ENCODE measurements around the gene ANKRD44.

Gene ANKRD44

GRCh38 chr2:197121255-197121654 lies 189.3 kb downstream of the ANKRD44 start:
- no peak for DNase-seq (ENCODE audit: low read depth in 2 of 2, low spot score in 1 of 2)

GRCh38 chr2:197116306-197116879 lies 194.2 kb downstream of the ANKRD44 start:
- no peak for DNase-seq (ENCODE audit: low read depth in 2 of 2, low spot score in 1 of 2)

GRCh38 chr2:197115325-197115724 lies 195.3 kb downstream of the ANKRD44 start:
- DNase-seq (ENCODE audit: low read depth in 2 of 2, low spot score in 1 of 2) = no peak

- no peak for DNase-seq (ENCODE audit: low read depth in 2 of 2, low spot score in 1 of 2)
Measured at GRCh38 chr2:197113275-197113711, 197.3 kb downstream of the ANKRD44 start.

- no peak for DNase-seq (ENCODE audit: low read depth in 2 of 2, low spot score in 1 of 2)
Measured at GRCh38 chr2:197109326-197109725, 201.3 kb downstream of the ANKRD44 start.

- no peak for DNase-seq (ENCODE audit: low read depth in 2 of 2, low spot score in 1 of 2)
Measured at GRCh38 chr2:197108758-197109157, 201.8 kb downstream of the ANKRD44 start.

- no peak for DNase-seq (ENCODE audit: low read depth in 2 of 2, low spot score in 1 of 2)
Measured at GRCh38 chr2:197107291-197108269, 203.0 kb downstream of the ANKRD44 start.

GRCh38 chr2:197103363-197103762 lies 207.2 kb downstream of the ANKRD44 start:
- DNase-seq (ENCODE audit: low read depth in 2 of 2, low spot score in 1 of 2) = no peak

GRCh38 chr2:197102231-197102630 lies 208.3 kb downstream of the ANKRD44 start:
- no peak for DNase-seq (ENCODE audit: low read depth in 2 of 2, low spot score in 1 of 2)

GRCh38 chr2:197101519-197101918 lies 209.1 kb downstream of the ANKRD44 start:
- DNase-seq (ENCODE audit: low read depth in 2 of 2, low spot score in 1 of 2) = no peak

GRCh38 chr2:197097578-197098366 lies 212.8 kb downstream of the ANKRD44 start:
- no peak for DNase-seq (ENCODE audit: low read depth in 2 of 2, low spot score in 1 of 2)

- DNase-seq (ENCODE audit: low read depth in 2 of 2, low spot score in 1 of 2) = no peak
Measured at GRCh38 chr2:197096649-197097048, 213.9 kb downstream of the ANKRD44 start.

- DNase-seq (ENCODE audit: low read depth in 2 of 2, low spot score in 1 of 2) = no peak
Measured at GRCh38 chr2:197092431-197092830, 218.1 kb downstream of the ANKRD44 start.

GRCh38 chr2:197090742-197091367 lies 219.7 kb downstream of the ANKRD44 start:
- DNase-seq (ENCODE audit: low read depth in 2 of 2, low spot score in 1 of 2) = no peak

GRCh38 chr2:197089655-197090054 lies 220.9 kb downstream of the ANKRD44 start:
- DNase-seq (ENCODE audit: low read depth in 2 of 2, low spot score in 1 of 2) = no peak

GRCh38 chr2:197088694-197089093 lies 221.9 kb downstream of the ANKRD44 start:
- no peak for DNase-seq (ENCODE audit: low read depth in 2 of 2, low spot score in 1 of 2)

GRCh38 chr2:197086500-197086899 lies 224.1 kb downstream of the ANKRD44 start:
- no peak for DNase-seq (ENCODE audit: low read depth in 2 of 2, low spot score in 1 of 2)

- DNase-seq (ENCODE audit: low read depth in 2 of 2, low spot score in 1 of 2) = no peak
Measured at GRCh38 chr2:197085665-197086064, 224.9 kb downstream of the ANKRD44 start.

GRCh38 chr2:197081294-197081693 lies 229.3 kb downstream of the ANKRD44 start:
- no peak for DNase-seq (ENCODE audit: low read depth in 2 of 2, low spot score in 1 of 2)

GRCh38 chr2:197080578-197081216 lies 229.9 kb downstream of the ANKRD44 start:
- DNase-seq (ENCODE audit: low read depth in 2 of 2, low spot score in 1 of 2) = no peak

All from stimulated activated CD8-positive, alpha-beta memory T cell treated with anti-CD3 and anti-CD28 coated beads, Interleukin-4, amount 100 ng/mL, for 1 hour (primary cell).